Peyer's patch (tissue), 4 donors: Measurements from ENCODE around the gene BRD9.
"Not testable (repeated sequence)": the region's sequence is repeated elsewhere in the genome, so short reads cannot be mapped to it uniquely, and the experiment has no call there.

Experiments used
- POLR2A ChIP-seq, 2 donors: fragments of 450-650 bp; IDR thresholded peaks; one replicate each; pipeline ENCODE4 v1.5.1; 2017; ENCODE audit warnings: antibody characterized with exemption in 2 of 2, mild to moderate bottlenecking in 2 of 2, moderate library complexity in 2 of 2
- TF ChIP-seq, protein P1 (sequence below), 6 experiments: fragments of 450-650 bp in 4 of 6; fragments of 200-600 bp in 2 of 6; sonication (generic) in 1 of 6; IDR thresholded peaks; one replicate each; pipeline ENCODE4 v1.5.1; 2017 to 2019; ENCODE audit warnings: antibody characterized with exemption in 6 of 6, mild to moderate bottlenecking in 3 of 6, moderate library complexity in 1 of 6

DNA sequence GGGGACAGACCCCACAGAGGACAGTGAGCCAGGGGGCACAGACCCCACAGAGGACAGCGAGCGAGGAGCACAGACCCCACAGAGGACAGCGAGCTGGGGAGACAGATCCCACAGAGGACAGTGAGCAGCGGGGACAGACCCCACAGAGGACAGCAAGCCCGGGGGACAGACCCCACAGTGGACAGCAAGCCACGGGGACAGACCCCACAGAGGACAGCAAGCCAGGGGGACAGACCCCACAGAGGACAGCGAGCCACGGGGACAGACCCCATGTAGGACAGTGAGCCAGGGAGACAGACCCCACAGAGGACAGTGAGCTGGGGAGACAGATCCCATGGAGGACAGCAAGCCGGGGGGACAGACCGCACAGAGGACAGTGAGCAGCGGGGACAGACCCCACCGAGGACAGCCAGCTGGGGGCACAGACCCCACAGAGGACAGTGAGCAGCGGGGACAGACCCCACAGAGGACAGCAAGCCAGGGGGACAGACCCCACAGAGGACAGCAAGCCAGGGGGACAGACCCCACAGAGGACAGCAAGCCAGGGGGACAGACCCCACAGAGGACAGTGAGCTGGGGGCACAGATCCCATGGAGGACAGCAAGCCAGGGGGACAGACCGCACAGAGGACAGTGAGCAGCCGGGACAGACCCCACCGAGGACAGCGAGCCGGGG lies 39.0 kb downstream of the BRD9 start:
- TF ChIP-seq, protein P1, sequence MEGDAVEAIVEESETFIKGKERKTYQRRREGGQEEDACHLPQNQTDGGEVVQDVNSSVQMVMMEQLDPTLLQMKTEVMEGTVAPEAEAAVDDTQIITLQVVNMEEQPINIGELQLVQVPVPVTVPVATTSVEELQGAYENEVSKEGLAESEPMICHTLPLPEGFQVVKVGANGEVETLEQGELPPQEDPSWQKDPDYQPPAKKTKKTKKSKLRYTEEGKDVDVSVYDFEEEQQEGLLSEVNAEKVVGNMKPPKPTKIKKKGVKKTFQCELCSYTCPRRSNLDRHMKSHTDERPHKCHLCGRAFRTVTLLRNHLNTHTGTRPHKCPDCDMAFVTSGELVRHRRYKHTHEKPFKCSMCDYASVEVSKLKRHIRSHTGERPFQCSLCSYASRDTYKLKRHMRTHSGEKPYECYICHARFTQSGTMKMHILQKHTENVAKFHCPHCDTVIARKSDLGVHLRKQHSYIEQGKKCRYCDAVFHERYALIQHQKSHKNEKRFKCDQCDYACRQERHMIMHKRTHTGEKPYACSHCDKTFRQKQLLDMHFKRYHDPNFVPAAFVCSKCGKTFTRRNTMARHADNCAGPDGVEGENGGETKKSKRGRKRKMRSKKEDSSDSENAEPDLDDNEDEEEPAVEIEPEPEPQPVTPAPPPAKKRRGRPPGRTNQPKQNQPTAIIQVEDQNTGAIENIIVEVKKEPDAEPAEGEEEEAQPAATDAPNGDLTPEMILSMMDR (IDR thresholded peaks at IDR 0.05) = not testable (repeated sequence)
- TF ChIP-seq POLR2A (IDR thresholded peaks at IDR 0.05) = not testable (repeated sequence)
